NCI-H2081 treated with DMSO at 0.1 percent for 48 hours (cell line): ENCODE results near the gene HPS4.
"Not testable (repeated sequence)": the region's sequence is repeated elsewhere in the genome, so short reads cannot be mapped to it uniquely, and the experiment has no call there.

Experiments
- DNase-seq: peaks from one replicate; lab custom pipeline; 2025; lab: John Stamatoyannopoulos, UW

HPS4 gene

GRCh38 chr22:26442086-26442756, 41.4 kb downstream of the HPS4 start:
- no peak for DNase-seq

GRCh38 chr22:26439559-26439958, 44.0 kb downstream of the HPS4 start:
- no peak for DNase-seq

GRCh38 chr22:26438776-26439175, 44.8 kb downstream of the HPS4 start:
- DNase-seq, result not testable (repeated sequence)

GRCh38 chr22:26437694-26438392, 45.7 kb downstream of the HPS4 start:
- no peak for DNase-seq

GRCh38 chr22:26436903-26437515, 46.6 kb downstream of the HPS4 start:
- DNase-seq, result no peak

GRCh38 chr22:26435327-26436093, 48.1 kb downstream of the HPS4 start:
- no peak for DNase-seq

- no peak for DNase-seq
Observed at GRCh38 chr22:26433805-26434204, 49.8 kb downstream of the HPS4 start.

GRCh38 chr22:26432619-26433311, 50.8 kb downstream of the HPS4 start:
- DNase-seq, result no peak

- DNase-seq, result no peak
Observed at GRCh38 chr22:26431261-26431995, 52.2 kb downstream of the HPS4 start.

GRCh38 chr22:26430600-26430999, 53.0 kb downstream of the HPS4 start:
- DNase-seq, result no peak

- DNase-seq, result no peak
Observed at GRCh38 chr22:26429458-26430286, 53.9 kb downstream of the HPS4 start.

GRCh38 chr22:26428515-26429457, 54.8 kb downstream of the HPS4 start, which contains the start of gene ASPHD2:
ASPHD2 (plus strand) TSS chr22:26429260; CDS start chr22:26433616, 4,356 bp downstream.
- no peak for DNase-seq

- DNase-seq, result no peak
Observed at GRCh38 chr22:26426924-26427323, 56.7 kb downstream of the HPS4 start.

GRCh38 chr22:26418620-26419019, 65.0 kb downstream of the HPS4 start:
- DNase-seq, result no peak

GRCh38 chr22:26417406-26417805, 66.2 kb downstream of the HPS4 start:
- no peak for DNase-seq

- DNase-seq, result no peak
Observed at GRCh38 chr22:26416670-26417276, 66.8 kb downstream of the HPS4 start.

- no peak for DNase-seq
Observed at GRCh38 chr22:26416256-26416655, 67.3 kb downstream of the HPS4 start.

- no peak for DNase-seq
Observed at GRCh38 chr22:26414347-26414746, 69.2 kb downstream of the HPS4 start.

- DNase-seq, result no peak
Observed at GRCh38 chr22:26410386-26410785, 73.2 kb downstream of the HPS4 start.
